ENCODE measurements around the gene IGSF21.

- TF ChIP-seq TAF1 (IDR thresholded peaks at IDR 0.05; ENCODE audit: low read depth, low read length) (no peak), POLR2A (IDR thresholded peaks at IDR 0.05; ENCODE audit: low read depth, low read length) (no peak), POLR2AphosphoS5 (IDR thresholded peaks at IDR 0.05; ENCODE audit: low read depth, low read length) (no peak), SPI1 (IDR thresholded peaks at IDR 0.05; ENCODE audit: low read depth, low read length) (no peak)
Observed at GRCh38 chr1:18204575-18204974, 97.0 kb downstream of the IGSF21 start.

All from GM12891 (cell line).